Suprapubic skin (tissue), 4 donors: ENCODE results near the gene STX4.

ENCODE experiments used
- CTCF ChIP-seq, 2 donors: fragments of 200-600 bp in 1 of 2; fragments of 450-650 bp in 1 of 2; sonication (generic) in 1 of 2; IDR thresholded peaks; one replicate each; pipeline ENCODE4 v1.5.1; 2016 to 2019; ENCODE audit warnings: antibody characterized with exemption in 2 of 2, mild to moderate bottlenecking in 1 of 2, moderate library complexity in 1 of 2
- POLR2A ChIP-seq, 2 donors: fragments of 450-650 bp; IDR thresholded peaks; one replicate each; pipeline ENCODE4 v1.6.1; 2017; ENCODE audit warnings: antibody characterized with exemption in 2 of 2, mild to moderate bottlenecking in 2 of 2, moderate library complexity in 2 of 2
- POLR2AphosphoS5 ChIP-seq, 3 donors: sonication (generic); formaldehyde crosslinking; IDR thresholded peaks; one replicate each; pipeline ENCODE4 v1.6.1; 2017; ENCODE audit warnings: antibody characterized with exemption in 3 of 3

DNA sequence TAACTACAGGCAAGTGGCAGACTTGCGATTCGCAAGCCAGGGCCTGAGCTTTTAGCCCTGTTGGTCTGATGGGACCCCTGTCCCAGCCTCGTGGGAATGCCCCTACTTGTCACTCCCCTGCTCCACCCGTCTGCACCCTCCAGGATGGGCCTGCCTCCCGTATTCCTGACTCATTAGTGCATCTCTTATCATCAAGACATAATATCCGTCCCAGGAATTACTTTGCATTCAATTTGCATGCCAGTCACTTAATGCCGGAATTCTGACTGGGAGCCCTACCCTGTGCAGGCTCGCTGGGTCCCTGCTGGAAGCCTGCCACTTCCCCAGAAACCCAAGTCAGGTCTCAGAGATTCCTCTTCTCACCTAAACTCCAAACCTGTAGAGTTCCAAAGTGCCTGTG, 52.1 kb downstream of the STX4 start:
- TF ChIP-seq CTCF (IDR thresholded peaks at IDR 0.05) (no peak), POLR2A (IDR thresholded peaks at IDR 0.05) (no peak), POLR2AphosphoS5 (IDR thresholded peaks at IDR 0.05) (no peak)
